HG03025 (cell line): ENCODE data around the gene PDGFD.

Source experiments
- ATAC-seq: cut with Tn5 transposase; IDR thresholded peaks from one replicate; pipeline ENCODE4 v1.9.1; 2021; ENCODE audit warnings: mild to moderate bottlenecking, moderate library complexity; ENCODE audit not compliant: unreplicated experiment, low FRiP score

Gene PDGFD

GRCh38 chr11:103897160-103897936 lies 266.6 kb downstream of the PDGFD start:
- ATAC-seq: no peak

GRCh38 chr11:103895106-103895505 lies 268.8 kb downstream of the PDGFD start:
- no peak for ATAC-seq

GRCh38 chr11:103894673-103895072 lies 269.3 kb downstream of the PDGFD start:
- no peak for ATAC-seq

- ATAC-seq: no peak
Measured at GRCh38 chr11:103894034-103894433, 269.9 kb downstream of the PDGFD start.

GRCh38 chr11:103893371-103893770 lies 270.6 kb downstream of the PDGFD start:
- ATAC-seq: no peak

GRCh38 chr11:103892603-103893002 lies 271.3 kb downstream of the PDGFD start:
- ATAC-seq: no peak

GRCh38 chr11:103890654-103891053 lies 273.3 kb downstream of the PDGFD start:
- ATAC-seq: no peak

- no peak for ATAC-seq
Measured at GRCh38 chr11:103889679-103890078, 274.3 kb downstream of the PDGFD start.

- ATAC-seq: no peak
Measured at GRCh38 chr11:103888541-103888951, 275.4 kb downstream of the PDGFD start.

GRCh38 chr11:103887001-103887658 lies 276.8 kb downstream of the PDGFD start:
- no peak for ATAC-seq

GRCh38 chr11:103883856-103884255 lies 280.1 kb downstream of the PDGFD start:
- no peak for ATAC-seq

- ATAC-seq: no peak
Measured at GRCh38 chr11:103883291-103883690, 280.7 kb downstream of the PDGFD start.

GRCh38 chr11:103881584-103881983 lies 282.4 kb downstream of the PDGFD start:
- ATAC-seq: no peak

- no peak for ATAC-seq
Measured at GRCh38 chr11:103880968-103881367, 283.0 kb downstream of the PDGFD start.

- ATAC-seq: no peak
Measured at GRCh38 chr11:103878646-103879045, 285.3 kb downstream of the PDGFD start.

- ATAC-seq: no peak
Measured at GRCh38 chr11:103877221-103877620, 286.7 kb downstream of the PDGFD start.

- peak; percentile 95 for ATAC-seq
Measured at GRCh38 chr11:103875855-103876510, 288.0 kb downstream of the PDGFD start.

GRCh38 chr11:103872748-103873147 lies 291.2 kb downstream of the PDGFD start:
- ATAC-seq: no peak

- ATAC-seq: no peak
Measured at GRCh38 chr11:103871923-103872551, 291.9 kb downstream of the PDGFD start.

- ATAC-seq: no peak
Measured at GRCh38 chr11:103870821-103871309, 293.1 kb downstream of the PDGFD start.

GRCh38 chr11:103867481-103867880 lies 296.5 kb downstream of the PDGFD start:
- ATAC-seq: no peak
